Measurements from ENCODE around the gene EPHA3. TPM values are rescaled to one million over a fixed set of nuclear protein-coding genes. Genes with fewer than 3 reads are reported as not detected.

The EPHA3 gene
- total RNA-seq, 1 experiment from 2014 or later = 0.74 TPM

- DNase-seq (ENCODE audit: low spot score) (no peak), ATAC-seq (no peak)
- ChIA-PET POLR2A (no interaction called here), CTCF (interaction anchor here (0.7 kb wide), 1 partner anchor 233 kb away, joined by 3 read pairs; no protein-coding TSS in a partner anchor)
- no peak for TF ChIP-seq ZNF396 (CRISPR knock-in tag; IDR thresholded peaks at IDR 0.05; ENCODE audit: borderline replicate concordance)
- no peak for TF ChIP-seq MXD4 (CRISPR knock-in tag; IDR thresholded peaks at IDR 0.05; ENCODE audit: borderline replicate concordance)
- no peak for TF ChIP-seq ATF1 (CRISPR knock-in tag; IDR thresholded peaks at IDR 0.05)
- TF ChIP-seq CTCF (IDR thresholded peaks at IDR 0.05) = no peak
- Mint-ChIP-seq H3K9me3 (peaks cover 3% of the 10 kb centered on the region; the same call in 1 of the 2 replicates), H3K36me3 (no peaks in the 10 kb centered on the region), H3K27me3 (ENCODE audit: low read depth) (no peaks in the 10 kb centered on the region), H3K4me3 (no peak overlapping the region), H3K4me1 (peaks cover 4% of the 10 kb centered on the region), H3K27ac (no peak overlapping the region)
Measured at GRCh38 chr3:89340408-89340807, 233.0 kb downstream of the EPHA3 start.

GRCh38 chr3:89344076-89344475 is 236.7 kb downstream of the EPHA3 start:
- DNase-seq (ENCODE audit: low spot score) (no peak), ATAC-seq (no peak)
- Mint-ChIP-seq H3K36me3 (no peaks in the 10 kb centered on the region), H3K27me3 (ENCODE audit: low read depth) (no peaks in the 10 kb centered on the region), H3K4me3 (no peak overlapping the region), H3K9me3 (no peaks in the 10 kb centered on the region), H3K27ac (no peak overlapping the region), H3K4me1 (peaks cover 4% of the 10 kb centered on the region)
- TF ChIP-seq ZNF425 (CRISPR knock-in tag; conservative IDR thresholded peaks at IDR 0.05) (no peak), JUN (CRISPR knock-in tag; IDR thresholded peaks at IDR 0.05) (no peak), IRF2 (CRISPR knock-in tag; IDR thresholded peaks at IDR 0.05; ENCODE audit: borderline replicate concordance, low read depth) (no peak), ZNF416 (CRISPR knock-in tag; IDR thresholded peaks at IDR 0.05) (no peak), ESRRA (CRISPR knock-in tag; IDR thresholded peaks at IDR 0.05; ENCODE audit: borderline replicate concordance) (no peak), MLX (CRISPR knock-in tag; IDR thresholded peaks at IDR 0.05) (no peak), ZSCAN18 (CRISPR knock-in tag; IDR thresholded peaks at IDR 0.05) (no peak), ZNF232 (CRISPR knock-in tag; IDR thresholded peaks at IDR 0.05) (no peak), MAX (CRISPR knock-in tag; IDR thresholded peaks at IDR 0.05) (no peak), GTF2I (CRISPR knock-in tag; conservative IDR thresholded peaks at IDR 0.05) (no peak), OVOL2 (CRISPR knock-in tag; IDR thresholded peaks at IDR 0.05; ENCODE audit: borderline replicate concordance) (no peak), ZBTB43 (CRISPR knock-in tag; IDR thresholded peaks at IDR 0.05) (no peak), ZNF396 (CRISPR knock-in tag; IDR thresholded peaks at IDR 0.05; ENCODE audit: borderline replicate concordance) (no peak)
- POLR2A ChIA-PET = no interaction called here
- CTCF ChIA-PET = no interaction called here

Data from WTC11 (cell line).